GM12873 (cell line): ENCODE data around the gene APOL4.

Source experiments
- CTCF ChIP-seq: IDR thresholded peaks from 2 replicates; pipeline ENCODE4 v1.5.1; 2012; ENCODE audit warnings: low read depth, mild to moderate bottlenecking, moderate library complexity, low read length, control low read depth; ENCODE audit not compliant: insufficient read depth; ENCODE audit errors: missing control alignments

Gene APOL4

GRCh38 chr22:36243986-36244385 lies 42.4 kb upstream of the APOL4 start:
- TF ChIP-seq CTCF: no peak

- peak; percentile 84 for TF ChIP-seq CTCF
Observed at GRCh38 chr22:36239401-36240171, 38.0 kb upstream of the APOL4 start, which contains the start of gene APOL2. TSS of gene APOL2 (minus strand) at chr22:36239527. CDS start at chr22:36233162, 6,365 bp downstream.

- no peak for TF ChIP-seq CTCF
Observed at GRCh38 chr22:36239150-36239400, 37.5 kb upstream of the APOL4 start.

- no peak for TF ChIP-seq CTCF
Observed at GRCh38 chr22:36238373-36239149, 37.0 kb upstream of the APOL4 start.

GRCh38 chr22:36237462-36238372 lies 36.1 kb upstream of the APOL4 start:
- no peak for TF ChIP-seq CTCF

- TF ChIP-seq CTCF: no peak
Observed at GRCh38 chr22:36236388-36237319, 35.0 kb upstream of the APOL4 start.
